Measurements from ENCODE around the gene KCNMA1. TPM values are rescaled to one million over a fixed set of nuclear protein-coding genes. Genes with fewer than 3 reads are reported as not detected.

The KCNMA1 gene
- total RNA-seq, 1 experiment from 2014 or later, result not detected

- no peak for DNase-seq (ENCODE audit: low read depth, low spot score)
Observed at GRCh38 chr10:77244746-77245145, 392.9 kb downstream of the KCNMA1 start.

GRCh38 chr10:77244286-77244685 is 393.3 kb downstream of the KCNMA1 start:
- in situ Hi-C loops (cut with HindIII; ENCODE audit: low pct_unique_long_range_greater_than_20kb, low sequenced_read_pairs), result no loop called here
- no peak for DNase-seq (ENCODE audit: low read depth, low spot score)

More at GRCh38 chr10:77244746-77245145, 392.9 kb downstream of the KCNMA1 start:
- in situ Hi-C loops (cut with HindIII; ENCODE audit: low pct_unique_long_range_greater_than_20kb, low sequenced_read_pairs), result no loop called here

GRCh38 chr10:77241350-77241725 is 396.3 kb downstream of the KCNMA1 start:
- in situ Hi-C loops (cut with HindIII; ENCODE audit: low pct_unique_long_range_greater_than_20kb, low sequenced_read_pairs), result no loop called here
- no peak for DNase-seq (ENCODE audit: low read depth, low spot score)

- in situ Hi-C loops (cut with HindIII; ENCODE audit: low pct_unique_long_range_greater_than_20kb, low sequenced_read_pairs), result no loop called here
- no peak for DNase-seq (ENCODE audit: low read depth, low spot score)
Observed at GRCh38 chr10:77240706-77241349, 396.8 kb downstream of the KCNMA1 start.

- in situ Hi-C loops (cut with HindIII; ENCODE audit: low pct_unique_long_range_greater_than_20kb, low sequenced_read_pairs), result no loop called here
Observed at GRCh38 chr10:77240041-77240652, 397.5 kb downstream of the KCNMA1 start.

GRCh38 chr10:77237120-77237519 is 400.5 kb downstream of the KCNMA1 start:
- no peak for DNase-seq (ENCODE audit: low read depth, low spot score)
- in situ Hi-C loops (cut with HindIII; ENCODE audit: low pct_unique_long_range_greater_than_20kb, low sequenced_read_pairs), result no loop called here

More at GRCh38 chr10:77240041-77240652, 397.5 kb downstream of the KCNMA1 start:
- no peak for DNase-seq (ENCODE audit: low read depth, low spot score)

GRCh38 chr10:77236700-77237099 is 400.9 kb downstream of the KCNMA1 start:
- DNase-seq (ENCODE audit: low read depth, low spot score), result no peak

GRCh38 chr10:77236029-77236428 is 401.6 kb downstream of the KCNMA1 start:
- in situ Hi-C loops (cut with HindIII; ENCODE audit: low pct_unique_long_range_greater_than_20kb, low sequenced_read_pairs), result no loop called here
- DNase-seq (ENCODE audit: low read depth, low spot score), result no peak

More at GRCh38 chr10:77236700-77237099, 400.9 kb downstream of the KCNMA1 start:
- in situ Hi-C loops (cut with HindIII; ENCODE audit: low pct_unique_long_range_greater_than_20kb, low sequenced_read_pairs), result no loop called here

- in situ Hi-C loops (cut with HindIII; ENCODE audit: low pct_unique_long_range_greater_than_20kb, low sequenced_read_pairs), result no loop called here
- no peak for DNase-seq (ENCODE audit: low read depth, low spot score)
Observed at GRCh38 chr10:77234599-77234998, 403.0 kb downstream of the KCNMA1 start.

- DNase-seq (ENCODE audit: low read depth, low spot score), result no peak
- in situ Hi-C loops (cut with HindIII; ENCODE audit: low pct_unique_long_range_greater_than_20kb, low sequenced_read_pairs), result no loop called here
Observed at GRCh38 chr10:77233466-77233865, 404.1 kb downstream of the KCNMA1 start.

GRCh38 chr10:77231884-77232610 is 405.6 kb downstream of the KCNMA1 start:
- DNase-seq (ENCODE audit: low read depth, low spot score), result no peak

GRCh38 chr10:77231375-77231774 is 406.2 kb downstream of the KCNMA1 start:
- in situ Hi-C loops (cut with HindIII; ENCODE audit: low pct_unique_long_range_greater_than_20kb, low sequenced_read_pairs), result no loop called here

More at GRCh38 chr10:77231884-77232610, 405.6 kb downstream of the KCNMA1 start:
- in situ Hi-C loops (cut with HindIII; ENCODE audit: low pct_unique_long_range_greater_than_20kb, low sequenced_read_pairs), result no loop called here

GRCh38 chr10:77230194-77230593 is 407.4 kb downstream of the KCNMA1 start:
- in situ Hi-C loops (cut with HindIII; ENCODE audit: low pct_unique_long_range_greater_than_20kb, low sequenced_read_pairs), result no loop called here
- no peak for DNase-seq (ENCODE audit: low read depth, low spot score)

More at GRCh38 chr10:77231375-77231774, 406.2 kb downstream of the KCNMA1 start:
- DNase-seq (ENCODE audit: low read depth, low spot score), result no peak

- in situ Hi-C loops (cut with HindIII; ENCODE audit: low pct_unique_long_range_greater_than_20kb, low sequenced_read_pairs), result no loop called here
- no peak for DNase-seq (ENCODE audit: low read depth, low spot score)
Observed at GRCh38 chr10:77229704-77230103, 407.9 kb downstream of the KCNMA1 start.

GRCh38 chr10:77228559-77228958 is 409.0 kb downstream of the KCNMA1 start:
- DNase-seq (ENCODE audit: low read depth, low spot score), result no peak
- in situ Hi-C loops (cut with HindIII; ENCODE audit: low pct_unique_long_range_greater_than_20kb, low sequenced_read_pairs), result no loop called here

- no peak for DNase-seq (ENCODE audit: low read depth, low spot score)
- in situ Hi-C loops (cut with HindIII; ENCODE audit: low pct_unique_long_range_greater_than_20kb, low sequenced_read_pairs), result no loop called here
Observed at GRCh38 chr10:77226853-77227565, 410.6 kb downstream of the KCNMA1 start.

GRCh38 chr10:77226452-77226851 is 411.2 kb downstream of the KCNMA1 start:
- no peak for DNase-seq (ENCODE audit: low read depth, low spot score)
- in situ Hi-C loops (cut with HindIII; ENCODE audit: low pct_unique_long_range_greater_than_20kb, low sequenced_read_pairs), result no loop called here

- in situ Hi-C loops (cut with HindIII; ENCODE audit: low pct_unique_long_range_greater_than_20kb, low sequenced_read_pairs), result no loop called here
Observed at GRCh38 chr10:77226020-77226419, 411.6 kb downstream of the KCNMA1 start.

More at GRCh38 chr10:77226020-77226419, 411.6 kb downstream of the KCNMA1 start:
- no peak for DNase-seq (ENCODE audit: low read depth, low spot score)
